Measurements from ENCODE around the gene DIO1. TPM values are rescaled to one million over a fixed set of nuclear protein-coding genes. Genes with fewer than 3 reads are reported as not detected.
"Not testable (repeated sequence)": the region's sequence is repeated elsewhere in the genome, so short reads cannot be mapped to it uniquely, and the experiment has no call there.

The DIO1 gene
- total RNA-seq, 1 donor from 2014 or later: not detected

GRCh38 chr1:53871773-53872484 is 22.1 kb upstream of the DIO1 start:
- H3K36me3 Mint-ChIP-seq (ENCODE audit: low read depth, unreplicated experiment): no peaks in the 10 kb centered on the region
- H3K4me1 Mint-ChIP-seq (ENCODE audit: unreplicated experiment): no peaks in the 10 kb centered on the region
- H3K27me3 Mint-ChIP-seq (ENCODE audit: unreplicated experiment): no peaks in the 10 kb centered on the region
- no peak overlapping the region for H3K27ac Mint-ChIP-seq (ENCODE audit: unreplicated experiment)
- no peak for DNase-seq (ENCODE audit: low spot score)
- TF ChIP-seq CTCF (IDR thresholded peaks at IDR 0.05; ENCODE audit: unreplicated experiment): no peak
- no peaks in the 10 kb centered on the region for H3K9me3 Mint-ChIP-seq (ENCODE audit: unreplicated experiment)
- H3K4me3 Mint-ChIP-seq (ENCODE audit: unreplicated experiment): no peak overlapping the region

- H3K9me3 Mint-ChIP-seq (ENCODE audit: unreplicated experiment); H3K27ac Mint-ChIP-seq (ENCODE audit: unreplicated experiment); H3K4me3 Mint-ChIP-seq (ENCODE audit: unreplicated experiment); H3K27me3 Mint-ChIP-seq (ENCODE audit: unreplicated experiment); DNase-seq (ENCODE audit: low spot score); H3K36me3 Mint-ChIP-seq (ENCODE audit: low read depth, unreplicated experiment); H3K4me1 Mint-ChIP-seq (ENCODE audit: unreplicated experiment): not testable (repeated sequence)
These were observed 18.8 kb upstream of the DIO1 start for GRCh38 chr1:53875150-53875549.

GRCh38 chr1:53878492-53879105 is 15.4 kb upstream of the DIO1 start:
- Mint-ChIP-seq H3K9me3 (ENCODE audit: unreplicated experiment) (no peaks in the 10 kb centered on the region), H3K27ac (ENCODE audit: unreplicated experiment) (no peak overlapping the region), H3K4me1 (ENCODE audit: unreplicated experiment) (no peaks in the 10 kb centered on the region), H3K4me3 (ENCODE audit: unreplicated experiment) (no peak overlapping the region), H3K27me3 (ENCODE audit: unreplicated experiment) (no peaks in the 10 kb centered on the region), H3K36me3 (ENCODE audit: low read depth, unreplicated experiment) (peaks cover 9% of the 10 kb centered on the region)
- TF ChIP-seq CTCF (IDR thresholded peaks at IDR 0.05; ENCODE audit: unreplicated experiment): peak; percentile 63
- DNase-seq (ENCODE audit: low spot score): no peak

DNA sequence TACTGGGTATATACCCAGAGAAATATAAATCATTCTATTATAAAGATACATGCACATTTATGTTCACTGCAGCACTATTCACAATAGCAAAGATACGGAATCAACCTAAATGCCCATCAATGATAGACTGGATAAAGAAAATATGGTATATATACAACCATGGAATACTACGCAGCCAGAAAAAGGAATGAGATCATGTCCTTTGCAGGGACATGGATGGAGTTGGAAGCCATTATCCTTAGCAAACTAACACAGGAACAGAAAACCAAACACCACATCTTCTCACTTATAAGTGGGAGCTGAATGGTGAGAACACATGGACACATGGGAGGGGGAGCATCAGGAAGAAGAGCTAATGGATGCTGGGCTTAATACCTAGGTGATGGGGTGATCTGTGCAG is 12.1 kb upstream of the DIO1 start:
- not testable (repeated sequence) for H3K4me3 Mint-ChIP-seq (ENCODE audit: unreplicated experiment); H3K4me1 Mint-ChIP-seq (ENCODE audit: unreplicated experiment); DNase-seq (ENCODE audit: low spot score); H3K27ac Mint-ChIP-seq (ENCODE audit: unreplicated experiment); H3K27me3 Mint-ChIP-seq (ENCODE audit: unreplicated experiment); H3K9me3 Mint-ChIP-seq (ENCODE audit: unreplicated experiment); H3K36me3 Mint-ChIP-seq (ENCODE audit: low read depth, unreplicated experiment)

DNA sequence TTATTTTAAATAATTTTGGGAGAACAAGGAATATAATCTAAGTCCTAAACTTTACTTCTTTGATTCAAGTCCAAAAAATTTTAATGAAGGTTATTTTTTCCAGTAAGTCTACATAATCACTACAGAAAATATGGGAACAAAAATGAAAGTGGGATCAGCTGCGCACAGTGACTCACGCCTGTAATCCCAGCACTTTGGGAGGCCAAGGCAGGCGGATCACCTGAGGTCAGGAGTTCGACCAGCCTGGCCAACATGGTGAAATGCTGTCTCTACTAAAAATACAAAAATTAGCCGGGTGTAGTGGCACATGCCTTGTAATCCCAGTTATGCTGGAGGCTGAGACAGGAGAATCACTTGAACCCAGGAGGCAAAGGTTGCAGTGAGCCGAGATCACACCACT is 10.4 kb upstream of the DIO1 start:
- not testable (repeated sequence) for H3K27me3 Mint-ChIP-seq (ENCODE audit: unreplicated experiment); H3K36me3 Mint-ChIP-seq (ENCODE audit: low read depth, unreplicated experiment); H3K9me3 Mint-ChIP-seq (ENCODE audit: unreplicated experiment); DNase-seq (ENCODE audit: low spot score); H3K4me1 Mint-ChIP-seq (ENCODE audit: unreplicated experiment); H3K27ac Mint-ChIP-seq (ENCODE audit: unreplicated experiment); H3K4me3 Mint-ChIP-seq (ENCODE audit: unreplicated experiment)

DNA sequence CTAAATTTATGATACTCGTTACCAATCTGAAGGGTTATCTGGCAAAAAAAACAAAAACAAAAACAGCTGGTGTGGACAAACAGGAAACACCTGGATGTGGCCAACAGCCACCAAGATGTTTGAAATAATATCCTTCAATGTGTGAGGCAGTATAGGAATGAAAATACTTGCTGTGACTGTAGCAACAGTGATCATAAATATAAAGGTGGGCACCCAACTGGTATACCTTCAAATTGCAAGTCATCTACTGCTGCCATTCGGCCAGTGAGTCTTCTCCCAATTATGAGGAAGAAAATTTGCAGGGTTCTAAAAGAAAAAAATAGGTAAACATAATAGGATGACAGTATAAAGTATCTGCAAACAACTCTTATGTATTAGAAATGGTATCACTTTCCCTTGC is 5.3 kb upstream of the DIO1 start:
- Mint-ChIP-seq H3K36me3 (ENCODE audit: low read depth, unreplicated experiment) (no peaks in the 10 kb centered on the region), H3K4me3 (ENCODE audit: unreplicated experiment) (peak overlapping the region; percentile 92), H3K9me3 (ENCODE audit: unreplicated experiment) (no peaks in the 10 kb centered on the region), H3K27me3 (ENCODE audit: unreplicated experiment) (no peaks in the 10 kb centered on the region), H3K4me1 (ENCODE audit: unreplicated experiment) (peaks cover 8% of the 10 kb centered on the region), H3K27ac (ENCODE audit: unreplicated experiment) (no peak overlapping the region)
- DNase-seq (ENCODE audit: low spot score): no peak
- no peak for TF ChIP-seq CTCF (IDR thresholded peaks at IDR 0.05; ENCODE audit: unreplicated experiment)

Data from endothelial cell (in vitro differentiated cells).